KMS-11 (cell line): ENCODE results near the gene RAE1.

Source experiments
- H2AFZ ChIP-seq: fragments of 200-600 bp; sonication (generic); 2 replicates; pipeline ENCODE4 v1.6.1; 2016; ENCODE audit warnings: antibody characterized with exemption, mixed run types, low read depth
- H3K27ac ChIP-seq: fragments of 200-600 bp; sonication (generic); 2 replicates; pipeline ENCODE4 v1.6.1; 2016; ENCODE audit warnings: mild to moderate bottlenecking, mixed run types
- H3K27me3 ChIP-seq: fragments of 200-600 bp; sonication (generic); 2 replicates; pipeline ENCODE4 v1.6.1; 2017; ENCODE audit warnings: mild to moderate bottlenecking, low read depth, mixed run types, moderate library complexity; ENCODE audit not compliant: insufficient read depth
- H3K36me3 ChIP-seq: fragments of 200-600 bp; sonication (generic); 2 replicates; pipeline ENCODE4 v1.6.1; 2017; ENCODE audit warnings: mild to moderate bottlenecking, mixed run types; ENCODE audit not compliant: insufficient read depth
- H3K4me1 ChIP-seq: fragments of 200-600 bp; sonication (generic); 2 replicates; pipeline ENCODE4 v1.6.1; 2016; ENCODE audit warnings: mild to moderate bottlenecking, low read depth, mixed run types; ENCODE audit not compliant: poor library complexity, severe bottlenecking
- H3K4me2 ChIP-seq: fragments of 200-600 bp; sonication (generic); 2 replicates; pipeline ENCODE4 v1.7.0; 2016; ENCODE audit warnings: mild to moderate bottlenecking, mixed run types
- H3K4me3 ChIP-seq: fragments of 200-600 bp; sonication (generic); IDR thresholded peaks from 2 replicates; pipeline ENCODE4 v1.6.1; 2017; ENCODE audit warnings: low read depth, low read length, mixed read lengths; ENCODE audit not compliant: insufficient read depth
- H3K79me2 ChIP-seq: fragments of 200-600 bp; sonication (generic); 2 replicates; pipeline ENCODE4 v1.6.1; 2016; ENCODE audit warnings: low read depth, mixed run types; ENCODE audit not compliant: insufficient read depth
- H3K9ac ChIP-seq: fragments of 200-600 bp; sonication (generic); 2 replicates; pipeline ENCODE4 v1.6.1; 2016; ENCODE audit warnings: mild to moderate bottlenecking, mixed run types
- H4K20me1 ChIP-seq: fragments of 200-600 bp; sonication (generic); 2 replicates; pipeline ENCODE4 v1.6.1; 2016; ENCODE audit warnings: mild to moderate bottlenecking, mixed run types; ENCODE audit not compliant: insufficient read depth
- TF ChIP-seq, protein P1 (sequence below): fragments of 200-600 bp; sonication (generic); conservative IDR thresholded peaks from 2 replicates; pipeline ENCODE4 v1.6.1; 2017; ENCODE audit warnings: low read depth, mild to moderate bottlenecking, antibody characterized with exemption, low read length, moderate library complexity, mixed read lengths

The RAE1 gene

DNA sequence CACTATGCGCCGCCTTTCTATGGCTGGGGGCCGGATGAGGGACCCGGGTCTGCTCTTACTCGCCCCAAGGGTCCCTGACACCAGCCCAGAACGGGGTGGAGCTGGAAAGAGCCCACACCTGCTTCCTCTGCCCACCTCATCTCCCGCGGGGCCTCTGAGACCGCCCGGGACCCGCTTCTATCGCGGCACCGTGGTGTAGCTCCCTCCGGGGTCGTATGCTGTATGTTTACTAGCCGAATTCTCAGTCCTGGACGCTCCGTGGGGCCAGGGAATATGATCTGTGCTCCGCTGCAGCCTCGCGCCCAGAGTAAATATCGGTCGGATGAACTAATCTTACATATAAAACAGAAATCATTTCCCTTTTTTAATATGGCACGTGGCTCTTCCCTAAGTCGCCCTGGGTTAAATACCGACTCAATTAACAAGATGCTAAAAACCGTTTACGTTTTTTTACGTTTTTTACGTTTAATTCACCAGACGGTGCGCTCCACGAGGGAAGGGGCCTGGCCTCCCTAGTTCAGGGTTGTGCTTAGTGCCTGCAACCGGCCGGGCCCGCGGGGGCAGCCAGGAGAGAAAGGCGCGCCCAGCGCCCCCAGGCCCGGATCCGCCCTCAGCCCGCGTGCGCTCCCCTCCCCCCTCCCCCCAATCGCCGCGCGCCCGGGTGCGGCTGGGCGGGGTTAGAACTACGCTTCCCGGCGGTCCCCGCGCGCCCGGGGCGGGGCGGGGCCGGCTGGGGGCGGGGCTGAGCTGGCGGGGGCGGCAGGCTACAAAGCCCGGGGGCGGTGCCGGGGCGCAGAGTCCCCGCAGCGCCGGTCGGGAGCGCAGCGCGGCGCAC lies 39.8 kb downstream of the RAE1 start, which contains the start of gene RBM38:
TSS of gene RBM38 (plus strand) at position 793 of the 835 bp plus-strand sequence. CDS start 186 bp downstream, outside the sequence.
- Histone ChIP-seq H3K4me2 (peak within 1 kb of the TSS; percentile 97), H2AFZ (peak within 1 kb of the TSS; percentile 85), H3K27me3 (no peaks in the 10 kb centered on the region), H3K36me3 (peaks cover 7% of the 10 kb centered on the region; the same call in 1 of the 2 replicates), H3K27ac (peak within 1 kb of the TSS; percentile 72), H3K4me3 (no peak within 1 kb of the TSS), H3K4me1 (peaks cover 47% of the 10 kb centered on the region), H3K9ac (peak within 1 kb of the TSS; percentile 75), H4K20me1 (0 out of 2 replicates have a peak, but pooled peaks cover 6% of the 10 kb centered on the region), H3K79me2 (peaks cover 39% of the 10 kb centered on the region)
- TF ChIP-seq, protein P1, sequence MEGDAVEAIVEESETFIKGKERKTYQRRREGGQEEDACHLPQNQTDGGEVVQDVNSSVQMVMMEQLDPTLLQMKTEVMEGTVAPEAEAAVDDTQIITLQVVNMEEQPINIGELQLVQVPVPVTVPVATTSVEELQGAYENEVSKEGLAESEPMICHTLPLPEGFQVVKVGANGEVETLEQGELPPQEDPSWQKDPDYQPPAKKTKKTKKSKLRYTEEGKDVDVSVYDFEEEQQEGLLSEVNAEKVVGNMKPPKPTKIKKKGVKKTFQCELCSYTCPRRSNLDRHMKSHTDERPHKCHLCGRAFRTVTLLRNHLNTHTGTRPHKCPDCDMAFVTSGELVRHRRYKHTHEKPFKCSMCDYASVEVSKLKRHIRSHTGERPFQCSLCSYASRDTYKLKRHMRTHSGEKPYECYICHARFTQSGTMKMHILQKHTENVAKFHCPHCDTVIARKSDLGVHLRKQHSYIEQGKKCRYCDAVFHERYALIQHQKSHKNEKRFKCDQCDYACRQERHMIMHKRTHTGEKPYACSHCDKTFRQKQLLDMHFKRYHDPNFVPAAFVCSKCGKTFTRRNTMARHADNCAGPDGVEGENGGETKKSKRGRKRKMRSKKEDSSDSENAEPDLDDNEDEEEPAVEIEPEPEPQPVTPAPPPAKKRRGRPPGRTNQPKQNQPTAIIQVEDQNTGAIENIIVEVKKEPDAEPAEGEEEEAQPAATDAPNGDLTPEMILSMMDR, result no peak

DNA sequence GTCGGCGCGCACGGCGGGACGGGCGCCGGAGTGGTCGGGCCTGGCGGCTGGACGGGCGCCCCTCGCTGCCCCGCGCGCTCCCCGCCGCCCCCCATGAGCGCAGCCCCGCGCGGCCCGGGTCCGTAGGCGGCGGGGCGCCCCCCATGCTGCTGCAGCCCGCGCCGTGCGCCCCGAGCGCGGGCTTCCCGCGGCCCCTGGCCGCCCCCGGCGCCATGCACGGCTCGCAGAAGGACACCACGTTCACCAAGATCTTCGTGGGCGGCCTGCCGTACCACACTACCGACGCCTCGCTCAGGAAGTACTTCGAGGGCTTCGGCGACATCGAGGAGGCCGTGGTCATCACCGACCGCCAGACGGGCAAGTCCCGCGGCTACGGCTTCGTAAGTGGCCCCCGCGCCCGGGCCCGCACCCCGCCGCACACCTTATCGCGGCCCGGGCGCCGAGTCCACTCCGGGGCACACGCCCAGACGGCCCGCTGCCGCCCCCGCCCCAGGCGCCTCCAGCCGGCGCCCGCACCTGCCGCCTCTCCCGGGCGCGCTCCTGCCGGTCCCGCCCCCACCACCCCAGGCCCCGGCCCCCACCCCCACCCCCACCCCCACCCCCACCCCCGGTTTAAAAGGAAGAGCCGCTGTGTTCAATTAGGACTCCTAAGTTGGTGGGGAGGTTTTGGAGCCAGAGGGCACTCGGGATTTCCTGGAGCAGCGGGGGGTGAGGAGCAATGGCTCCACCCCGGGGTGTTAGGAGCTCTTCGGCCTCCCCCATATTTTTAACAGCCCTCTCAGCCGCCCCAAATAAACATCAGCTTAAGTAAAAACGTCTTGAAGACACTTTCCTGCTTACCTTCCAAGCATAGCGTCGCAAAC lies 40.6 kb downstream of the RAE1 start:
- TF ChIP-seq, protein P1, result no peak
- H3K79me2 ChIP-seq, result peaks cover 48% of the 10 kb centered on the region
- peaks cover 7% of the 10 kb centered on the region; the same call in 1 of the 2 replicates for H3K36me3 ChIP-seq
- H3K4me2 ChIP-seq, result peak overlapping the region; percentile 72
- peak overlapping the region; percentile 72 for H3K27ac ChIP-seq
- H3K27me3 ChIP-seq, result no peaks in the 10 kb centered on the region
- peaks cover 55% of the 10 kb centered on the region for H3K4me1 ChIP-seq
- 0 out of 2 replicates have a peak, but pooled peaks cover 6% of the 10 kb centered on the region for H4K20me1 ChIP-seq
- no peak overlapping the region for H2AFZ ChIP-seq
- H3K4me3 ChIP-seq, result no peak overlapping the region
- peak overlapping the region; percentile 61 for H3K9ac ChIP-seq

DNA sequence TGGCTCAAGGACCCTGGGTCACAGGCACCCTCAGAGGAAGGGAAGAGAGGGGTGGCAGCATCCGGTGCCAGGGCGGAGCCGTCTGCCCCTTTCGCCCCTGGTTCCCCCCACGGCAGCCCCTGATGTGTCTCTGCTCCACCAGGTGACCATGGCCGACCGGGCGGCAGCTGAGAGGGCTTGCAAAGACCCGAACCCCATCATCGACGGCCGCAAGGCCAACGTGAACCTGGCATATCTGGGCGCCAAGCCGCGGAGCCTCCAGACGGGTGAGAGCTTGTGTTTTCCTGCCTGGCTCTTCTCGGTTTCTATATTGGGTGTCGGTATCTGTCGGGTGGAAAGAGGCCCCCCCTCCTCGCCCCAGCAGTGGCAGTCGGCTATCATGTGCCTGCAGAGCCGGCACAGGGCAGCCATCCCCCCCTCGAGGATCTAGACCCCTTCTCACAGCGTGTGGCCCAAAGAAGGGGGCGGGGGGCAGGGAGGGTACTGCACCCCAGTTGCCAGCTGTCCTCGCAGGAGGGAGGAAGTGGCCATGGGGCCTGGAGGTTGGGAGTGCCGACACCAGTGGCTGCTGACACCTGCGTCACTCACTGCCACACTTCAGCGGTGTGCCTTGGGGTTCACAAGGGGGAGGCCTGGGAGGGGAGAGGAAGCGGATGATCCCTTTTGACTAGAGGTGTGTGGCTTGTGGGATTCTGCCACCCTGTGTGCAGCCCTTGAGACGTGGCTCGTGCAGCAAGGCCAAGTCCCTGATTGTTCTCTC lies 41.6 kb downstream of the RAE1 start:
- H3K79me2 ChIP-seq, result peaks cover 58% of the 10 kb centered on the region
- H3K4me1 ChIP-seq, result peaks cover 65% of the 10 kb centered on the region

More for the DNA sequence above, 41.6 kb downstream of the RAE1 start:
- Histone ChIP-seq H3K27me3 (no peaks in the 10 kb centered on the region), H4K20me1 (0 out of 2 replicates have a peak, but pooled peaks cover 6% of the 10 kb centered on the region), H2AFZ (no peak overlapping the region), H3K4me3 (no peak overlapping the region), H3K27ac (peak overlapping the region; percentile 72), H3K9ac (peak overlapping the region; percentile 61), H3K4me2 (peak overlapping the region; percentile 72), H3K36me3 (peaks cover 7% of the 10 kb centered on the region; the same call in 1 of the 2 replicates)
- TF ChIP-seq, protein P1, result no peak
